ENCODE measurements around the gene NKX6-1.

NKX6-1 gene

DNA sequence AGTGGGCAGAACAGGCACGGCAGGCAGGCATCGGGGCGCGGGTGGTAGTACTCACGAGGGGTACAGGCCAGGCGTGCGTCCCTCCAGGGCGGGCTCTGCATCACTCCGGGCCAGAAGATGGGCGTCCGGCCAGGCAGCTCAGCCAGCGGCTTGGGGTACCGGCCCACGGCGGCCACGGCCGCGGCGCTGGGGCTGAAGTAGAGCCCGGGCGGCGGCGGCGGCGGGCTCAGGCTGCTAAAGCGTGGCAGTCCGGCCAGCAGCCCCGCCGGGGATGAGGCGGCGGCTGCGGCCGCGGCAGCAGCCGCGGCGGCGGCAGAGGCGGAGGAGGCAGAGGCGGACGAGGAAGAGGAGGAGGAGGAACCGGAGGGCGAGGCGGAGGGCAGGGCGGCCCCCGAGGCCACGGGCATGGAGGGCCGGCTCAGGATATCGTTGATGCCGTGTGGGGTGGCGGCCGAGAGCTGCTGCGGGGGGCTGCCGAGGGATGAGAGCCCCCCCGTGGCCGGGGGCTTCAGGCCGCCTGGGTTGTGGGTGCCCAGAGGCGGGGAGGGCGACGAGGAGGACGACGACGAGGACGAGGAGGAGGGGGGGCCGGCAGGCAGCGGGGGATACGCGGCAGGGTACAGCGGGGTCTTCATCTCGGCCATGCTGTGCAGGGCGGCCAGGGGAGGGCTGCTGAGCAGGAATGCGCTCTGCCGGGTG lies 1.4 kb downstream of the NKX6-1 start:
- TF ChIP-seq TCF4 (CRISPR knock-in tag; IDR thresholded peaks at IDR 0.05; ENCODE audit: borderline replicate concordance) (no peak), SNAI2 (CRISPR knock-in tag; IDR thresholded peaks at IDR 0.05) (no peak), PPARA (CRISPR knock-in tag; IDR thresholded peaks at IDR 0.05; ENCODE audit: borderline replicate concordance) (no peak), ZNF565 (CRISPR knock-in tag; conservative IDR thresholded peaks at IDR 0.05; ENCODE audit: low read depth) (no peak), BACH2 (CRISPR knock-in tag; IDR thresholded peaks at IDR 0.05; ENCODE audit: borderline replicate concordance) (no peak), GLIS3 (CRISPR knock-in tag; IDR thresholded peaks at IDR 0.05) (no peak), ZNF8 (CRISPR knock-in tag; IDR thresholded peaks at IDR 0.05) (no peak), ESRRG (CRISPR knock-in tag; IDR thresholded peaks at IDR 0.05) (no peak), ZC3H10 (CRISPR knock-in tag; IDR thresholded peaks at IDR 0.05) (no peak), TOX (CRISPR knock-in tag; IDR thresholded peaks at IDR 0.05; ENCODE audit: borderline replicate concordance) (no peak)
- TF ChIP-seq, protein P1, sequence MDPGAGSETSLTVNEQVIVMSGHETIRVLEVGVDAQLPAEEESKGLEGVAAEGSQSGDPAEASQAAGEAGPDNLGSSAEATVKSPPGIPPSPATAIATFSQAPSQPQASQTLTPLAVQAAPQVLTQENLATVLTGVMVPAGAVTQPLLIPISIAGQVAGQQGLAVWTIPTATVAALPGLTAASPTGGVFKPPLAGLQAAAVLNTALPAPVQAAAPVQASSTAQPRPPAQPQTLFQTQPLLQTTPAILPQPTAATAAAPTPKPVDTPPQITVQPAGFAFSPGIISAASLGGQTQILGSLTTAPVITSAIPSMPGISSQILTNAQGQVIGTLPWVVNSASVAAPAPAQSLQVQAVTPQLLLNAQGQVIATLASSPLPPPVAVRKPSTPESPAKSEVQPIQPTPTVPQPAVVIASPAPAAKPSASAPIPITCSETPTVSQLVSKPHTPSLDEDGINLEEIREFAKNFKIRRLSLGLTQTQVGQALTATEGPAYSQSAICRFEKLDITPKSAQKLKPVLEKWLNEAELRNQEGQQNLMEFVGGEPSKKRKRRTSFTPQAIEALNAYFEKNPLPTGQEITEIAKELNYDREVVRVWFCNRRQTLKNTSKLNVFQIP (CRISPR knock-in tag; IDR thresholded peaks at IDR 0.05; ENCODE audit: borderline replicate concordance, low read depth): no peak
- TF ChIP-seq, protein P2, sequence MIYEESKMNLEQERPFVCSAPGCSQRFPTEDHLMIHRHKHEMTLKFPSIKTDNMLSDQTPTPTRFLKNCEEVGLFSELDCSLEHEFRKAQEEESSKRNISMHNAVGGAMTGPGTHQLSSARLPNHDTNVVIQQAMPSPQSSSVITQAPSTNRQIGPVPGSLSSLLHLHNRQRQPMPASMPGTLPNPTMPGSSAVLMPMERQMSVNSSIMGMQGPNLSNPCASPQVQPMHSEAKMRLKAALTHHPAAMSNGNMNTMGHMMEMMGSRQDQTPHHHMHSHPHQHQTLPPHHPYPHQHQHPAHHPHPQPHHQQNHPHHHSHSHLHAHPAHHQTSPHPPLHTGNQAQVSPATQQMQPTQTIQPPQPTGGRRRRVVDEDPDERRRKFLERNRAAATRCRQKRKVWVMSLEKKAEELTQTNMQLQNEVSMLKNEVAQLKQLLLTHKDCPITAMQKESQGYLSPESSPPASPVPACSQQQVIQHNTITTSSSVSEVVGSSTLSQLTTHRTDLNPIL (CRISPR knock-in tag; IDR thresholded peaks at IDR 0.05; ENCODE audit: low read depth): no peak
- TF ChIP-seq, protein P3, sequence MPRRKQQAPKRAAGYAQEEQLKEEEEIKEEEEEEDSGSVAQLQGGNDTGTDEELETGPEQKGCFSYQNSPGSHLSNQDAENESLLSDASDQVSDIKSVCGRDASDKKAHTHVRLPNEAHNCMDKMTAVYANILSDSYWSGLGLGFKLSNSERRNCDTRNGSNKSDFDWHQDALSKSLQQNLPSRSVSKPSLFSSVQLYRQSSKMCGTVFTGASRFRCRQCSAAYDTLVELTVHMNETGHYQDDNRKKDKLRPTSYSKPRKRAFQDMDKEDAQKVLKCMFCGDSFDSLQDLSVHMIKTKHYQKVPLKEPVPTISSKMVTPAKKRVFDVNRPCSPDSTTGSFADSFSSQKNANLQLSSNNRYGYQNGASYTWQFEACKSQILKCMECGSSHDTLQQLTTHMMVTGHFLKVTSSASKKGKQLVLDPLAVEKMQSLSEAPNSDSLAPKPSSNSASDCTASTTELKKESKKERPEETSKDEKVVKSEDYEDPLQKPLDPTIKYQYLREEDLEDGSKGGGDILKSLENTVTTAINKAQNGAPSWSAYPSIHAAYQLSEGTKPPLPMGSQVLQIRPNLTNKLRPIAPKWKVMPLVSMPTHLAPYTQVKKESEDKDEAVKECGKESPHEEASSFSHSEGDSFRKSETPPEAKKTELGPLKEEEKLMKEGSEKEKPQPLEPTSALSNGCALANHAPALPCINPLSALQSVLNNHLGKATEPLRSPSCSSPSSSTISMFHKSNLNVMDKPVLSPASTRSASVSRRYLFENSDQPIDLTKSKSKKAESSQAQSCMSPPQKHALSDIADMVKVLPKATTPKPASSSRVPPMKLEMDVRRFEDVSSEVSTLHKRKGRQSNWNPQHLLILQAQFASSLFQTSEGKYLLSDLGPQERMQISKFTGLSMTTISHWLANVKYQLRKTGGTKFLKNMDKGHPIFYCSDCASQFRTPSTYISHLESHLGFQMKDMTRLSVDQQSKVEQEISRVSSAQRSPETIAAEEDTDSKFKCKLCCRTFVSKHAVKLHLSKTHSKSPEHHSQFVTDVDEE (CRISPR knock-in tag; IDR thresholded peaks at IDR 0.05): no peak

DNA sequence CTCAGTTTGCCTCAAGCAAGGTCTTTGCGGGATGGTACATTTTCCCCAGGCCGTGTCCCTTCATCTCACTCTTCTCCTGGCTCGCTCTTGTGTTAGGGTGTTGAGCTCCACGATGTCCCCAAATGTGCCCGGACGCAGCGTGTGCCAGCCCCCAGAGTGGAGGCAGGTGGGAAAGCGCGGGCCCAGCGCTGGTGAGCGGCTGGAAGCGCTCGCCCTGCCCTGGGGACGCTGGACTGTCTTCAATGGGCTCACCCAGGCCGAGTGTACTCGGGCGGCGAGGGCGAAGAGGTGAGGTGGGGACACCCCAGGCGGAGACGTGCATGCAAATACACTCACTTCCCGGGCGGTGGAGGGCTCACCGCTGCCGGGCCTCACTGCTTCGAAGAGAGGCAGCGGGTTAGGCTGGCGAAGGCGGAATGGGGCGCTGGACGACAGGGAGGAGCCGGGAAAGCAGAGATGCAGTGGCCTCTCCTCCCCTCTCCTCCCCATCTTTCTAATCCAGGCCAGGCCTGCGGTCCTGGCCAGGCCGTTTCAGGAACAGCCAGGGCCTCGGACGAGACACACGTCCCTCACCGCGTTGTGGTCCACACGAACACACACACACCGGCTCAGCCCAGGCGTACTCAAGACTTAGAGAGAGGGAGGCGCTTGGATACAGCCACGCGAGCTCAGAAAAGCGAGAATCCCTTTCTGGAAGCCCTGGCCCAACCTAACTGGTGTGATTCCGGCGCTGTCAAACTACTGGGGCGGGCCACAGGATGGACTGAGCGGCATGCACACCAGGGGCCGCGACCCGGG lies 2.2 kb downstream of the NKX6-1 start:
- peak; percentile 2; the same call in 2 of the 3 replicates for ATAC-seq

More for the DNA sequence above, 1.4 kb downstream of the NKX6-1 start:
- ATAC-seq: no peak

More for the DNA sequence above, 2.2 kb downstream of the NKX6-1 start:
- no peak for TF ChIP-seq TOX (CRISPR knock-in tag; IDR thresholded peaks at IDR 0.05; ENCODE audit: borderline replicate concordance)
- TF ChIP-seq, protein P3 (CRISPR knock-in tag; IDR thresholded peaks at IDR 0.05): no peak
- no peak for TF ChIP-seq ZNF70 (CRISPR knock-in tag; IDR thresholded peaks at IDR 0.05)
- no peak for TF ChIP-seq BACH2 (CRISPR knock-in tag; IDR thresholded peaks at IDR 0.05; ENCODE audit: borderline replicate concordance)
- no peak for TF ChIP-seq ESRRG (CRISPR knock-in tag; IDR thresholded peaks at IDR 0.05)
- TF ChIP-seq, protein P2 (CRISPR knock-in tag; IDR thresholded peaks at IDR 0.05; ENCODE audit: low read depth): no peak
- TF ChIP-seq, protein P4, sequence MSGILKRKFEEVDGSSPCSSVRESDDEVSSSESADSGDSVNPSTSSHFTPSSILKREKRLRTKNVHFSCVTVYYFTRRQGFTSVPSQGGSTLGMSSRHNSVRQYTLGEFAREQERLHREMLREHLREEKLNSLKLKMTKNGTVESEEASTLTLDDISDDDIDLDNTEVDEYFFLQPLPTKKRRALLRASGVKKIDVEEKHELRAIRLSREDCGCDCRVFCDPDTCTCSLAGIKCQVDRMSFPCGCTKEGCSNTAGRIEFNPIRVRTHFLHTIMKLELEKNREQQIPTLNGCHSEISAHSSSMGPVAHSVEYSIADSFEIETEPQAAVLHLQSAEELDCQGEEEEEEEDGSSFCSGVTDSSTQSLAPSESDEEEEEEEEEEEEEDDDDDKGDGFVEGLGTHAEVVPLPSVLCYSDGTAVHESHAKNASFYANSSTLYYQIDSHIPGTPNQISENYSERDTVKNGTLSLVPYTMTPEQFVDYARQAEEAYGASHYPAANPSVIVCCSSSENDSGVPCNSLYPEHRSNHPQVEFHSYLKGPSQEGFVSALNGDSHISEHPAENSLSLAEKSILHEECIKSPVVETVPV (CRISPR knock-in tag; IDR thresholded peaks at IDR 0.05): no peak
- no peak for TF ChIP-seq OSR1 (CRISPR knock-in tag; IDR thresholded peaks at IDR 0.05)
- no peak for TF ChIP-seq GLIS3 (CRISPR knock-in tag; IDR thresholded peaks at IDR 0.05)
- no peak for TF ChIP-seq TCF4 (CRISPR knock-in tag; IDR thresholded peaks at IDR 0.05; ENCODE audit: borderline replicate concordance)
- TF ChIP-seq ZFP30 (CRISPR knock-in tag; IDR thresholded peaks at IDR 0.05): no peak
- TF ChIP-seq PPARA (CRISPR knock-in tag; IDR thresholded peaks at IDR 0.05; ENCODE audit: borderline replicate concordance): no peak
- no peak for TF ChIP-seq SNAI2 (CRISPR knock-in tag; IDR thresholded peaks at IDR 0.05)

Data from SK-N-SH treated with all-trans-retinoic acid at 6 μM for 48 hours (cell line).